Calu3 (cell line): Measurements from ENCODE around the gene RERGL. TPM values are rescaled to one million over a fixed set of nuclear protein-coding genes. Genes with fewer than 3 reads are reported as not detected.
"Not testable (repeated sequence)": the region's sequence is repeated elsewhere in the genome, so short reads cannot be mapped to it uniquely, and the experiment has no call there.

ENCODE experiments used
- BruUV-seq: library from RNA; stranded (reverse); fragments of 400-500 nt; replicated peaks from 2 replicates; lab custom pipeline; 2021; lab: Mats Ljungman, UMichigan
- CTCF ChIA-PET: fragments of 300-600 bp; sonication (Branson Sonifier 250); formaldehyde crosslinking; loops from one replicate; lab custom pipeline; 2022; ENCODE audit warnings: antibody characterized with exemption; lab: Charles Lee
- DNase-seq: peaks from one replicate; pipeline ENCODE4 v3.0.0; 2022
- H3K27ac Mint-ChIP-seq: one replicate; pipeline ENCODE4 v1.8.0; 2022; ENCODE audit warnings: mixed read lengths; ENCODE audit not compliant: unreplicated experiment
- H3K27me3 Mint-ChIP-seq: one replicate; pipeline ENCODE4 v1.8.0; 2022; ENCODE audit warnings: mixed read lengths; ENCODE audit not compliant: unreplicated experiment
- H3K36me3 Mint-ChIP-seq: one replicate; pipeline ENCODE4 v1.8.0; 2022; ENCODE audit warnings: mild to moderate bottlenecking, moderate library complexity, mixed read lengths; ENCODE audit not compliant: insufficient read depth, unreplicated experiment
- H3K4me1 Mint-ChIP-seq: one replicate; pipeline ENCODE4 v1.8.0; 2022; ENCODE audit warnings: mild to moderate bottlenecking, low read depth, mixed read lengths; ENCODE audit not compliant: unreplicated experiment
- H3K4me3 Mint-ChIP-seq: one replicate; pipeline ENCODE4 v1.8.0; 2022; ENCODE audit warnings: mild to moderate bottlenecking, low read depth, moderate library complexity, mixed read lengths; ENCODE audit not compliant: unreplicated experiment
- H3K9me3 Mint-ChIP-seq: one replicate; pipeline ENCODE4 v1.8.0; 2022; ENCODE audit warnings: low read depth, mixed read lengths; ENCODE audit not compliant: unreplicated experiment
- intact Hi-C: fragments of 100-400 bp; cut with micrococcal nuclease; formaldehyde crosslinking; loops from one replicate; pipeline ENCODE4 v1.10.0; 2022; ENCODE audit not compliant: unreplicated experiment
- total RNA-seq: library from RNA; stranded (reverse); gene quantifications from 2 replicates; pipeline ENCODE4 v1.2.3, GENCODE V29; 2022
- TF ChIP-seq, protein P1 (sequence below): fragments of 200-600 bp; IDR thresholded peaks from one replicate; pipeline ENCODE4 v1.8.0; 2022; ENCODE audit warnings: antibody characterized with exemption; ENCODE audit not compliant: unreplicated experiment

Gene RERGL
- total RNA-seq, 1 experiment from 2014 or later, result 9.2 TPM

DNA sequence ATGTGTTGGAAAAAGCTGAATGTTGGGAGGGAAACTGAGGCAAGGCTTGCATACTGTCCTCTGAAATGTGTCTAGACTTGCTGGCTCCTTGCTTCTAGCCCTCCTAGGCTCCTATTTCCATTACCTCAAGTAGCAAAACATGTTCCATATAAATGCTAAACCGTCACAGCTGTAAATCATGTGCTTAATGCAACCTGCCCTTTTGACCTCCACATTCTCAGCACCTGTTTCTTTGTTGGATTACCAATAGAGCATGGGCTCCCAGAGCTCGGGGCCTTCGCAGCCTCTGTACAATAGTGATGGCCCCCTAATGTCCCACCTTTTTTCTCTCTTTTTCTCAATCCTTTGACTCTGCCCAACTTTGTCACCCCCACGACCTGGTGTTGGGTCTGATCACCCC, 23.3 kb downstream of the RERGL start:
- CTCF ChIA-PET, result no interaction called here
- H3K27ac Mint-ChIP-seq, result no peak overlapping the region
- BruUV-seq, result no TSS peak
- no peaks in the 10 kb centered on the region for H3K27me3 Mint-ChIP-seq
- no peaks in the 10 kb centered on the region for H3K4me1 Mint-ChIP-seq
- no peaks in the 10 kb centered on the region for H3K9me3 Mint-ChIP-seq
- TF ChIP-seq, protein P1, sequence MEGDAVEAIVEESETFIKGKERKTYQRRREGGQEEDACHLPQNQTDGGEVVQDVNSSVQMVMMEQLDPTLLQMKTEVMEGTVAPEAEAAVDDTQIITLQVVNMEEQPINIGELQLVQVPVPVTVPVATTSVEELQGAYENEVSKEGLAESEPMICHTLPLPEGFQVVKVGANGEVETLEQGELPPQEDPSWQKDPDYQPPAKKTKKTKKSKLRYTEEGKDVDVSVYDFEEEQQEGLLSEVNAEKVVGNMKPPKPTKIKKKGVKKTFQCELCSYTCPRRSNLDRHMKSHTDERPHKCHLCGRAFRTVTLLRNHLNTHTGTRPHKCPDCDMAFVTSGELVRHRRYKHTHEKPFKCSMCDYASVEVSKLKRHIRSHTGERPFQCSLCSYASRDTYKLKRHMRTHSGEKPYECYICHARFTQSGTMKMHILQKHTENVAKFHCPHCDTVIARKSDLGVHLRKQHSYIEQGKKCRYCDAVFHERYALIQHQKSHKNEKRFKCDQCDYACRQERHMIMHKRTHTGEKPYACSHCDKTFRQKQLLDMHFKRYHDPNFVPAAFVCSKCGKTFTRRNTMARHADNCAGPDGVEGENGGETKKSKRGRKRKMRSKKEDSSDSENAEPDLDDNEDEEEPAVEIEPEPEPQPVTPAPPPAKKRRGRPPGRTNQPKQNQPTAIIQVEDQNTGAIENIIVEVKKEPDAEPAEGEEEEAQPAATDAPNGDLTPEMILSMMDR, result no peak
- DNase-seq, result no peak
- intact Hi-C loops, result no loop called here
- H3K4me3 Mint-ChIP-seq, result no peak overlapping the region
- H3K36me3 Mint-ChIP-seq, result no peaks in the 10 kb centered on the region

DNA sequence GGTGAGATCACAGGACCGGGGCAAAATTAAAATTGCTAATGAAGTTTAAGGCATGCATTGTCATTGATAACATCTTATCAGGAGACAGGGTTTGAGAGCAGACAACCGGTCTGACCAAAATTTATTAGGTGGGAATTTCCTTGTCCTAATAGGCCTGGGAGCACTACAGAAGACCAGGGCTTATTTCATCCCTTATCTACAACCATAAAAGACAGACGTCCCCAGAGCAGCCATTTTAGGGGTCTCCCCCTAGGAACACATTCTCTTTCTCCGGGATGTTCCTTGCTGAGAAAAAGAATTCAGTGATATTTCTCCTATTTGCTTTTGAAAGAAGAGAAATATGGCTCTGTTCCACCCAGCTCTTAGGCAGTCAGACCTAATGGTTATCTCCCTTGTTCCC, 27.1 kb downstream of the RERGL start:
- BruUV-seq, H3K27me3 Mint-ChIP-seq, H3K27ac Mint-ChIP-seq, H3K4me3 Mint-ChIP-seq, H3K9me3 Mint-ChIP-seq, CTCF ChIA-PET, H3K36me3 Mint-ChIP-seq, DNase-seq, H3K4me1 Mint-ChIP-seq, intact Hi-C loops: not testable (repeated sequence)

DNA sequence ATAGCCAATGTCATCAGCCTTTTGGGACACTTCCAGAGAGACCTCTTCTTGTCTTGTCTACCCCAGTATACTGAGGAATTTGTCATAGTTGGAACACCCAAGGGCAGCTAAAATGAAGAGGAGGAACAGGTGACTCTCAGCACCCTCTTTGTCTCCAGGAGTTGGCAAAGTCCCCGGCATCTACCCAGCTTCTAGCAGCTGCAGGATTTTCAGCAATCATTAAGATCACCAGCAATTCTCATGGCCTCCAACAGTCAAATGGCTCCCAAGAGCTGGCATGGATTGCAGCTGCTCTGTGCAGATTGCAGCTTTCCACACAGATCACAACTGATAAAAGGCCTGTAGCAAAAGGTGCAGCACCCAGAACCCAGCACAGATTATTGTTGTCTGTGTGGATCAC, 32.9 kb downstream of the RERGL start:
- Mint-ChIP-seq H3K27me3 (no peaks in the 10 kb centered on the region), H3K4me3 (no peak overlapping the region), H3K36me3 (no peaks in the 10 kb centered on the region), H3K27ac (no peak overlapping the region), H3K9me3 (peaks cover 2% of the 10 kb centered on the region), H3K4me1 (no peaks in the 10 kb centered on the region)
- intact Hi-C loops, result no loop called here
- TF ChIP-seq, protein P1, result no peak
- no TSS peak for BruUV-seq
- DNase-seq, result no peak
- CTCF ChIA-PET, result no interaction called here

DNA sequence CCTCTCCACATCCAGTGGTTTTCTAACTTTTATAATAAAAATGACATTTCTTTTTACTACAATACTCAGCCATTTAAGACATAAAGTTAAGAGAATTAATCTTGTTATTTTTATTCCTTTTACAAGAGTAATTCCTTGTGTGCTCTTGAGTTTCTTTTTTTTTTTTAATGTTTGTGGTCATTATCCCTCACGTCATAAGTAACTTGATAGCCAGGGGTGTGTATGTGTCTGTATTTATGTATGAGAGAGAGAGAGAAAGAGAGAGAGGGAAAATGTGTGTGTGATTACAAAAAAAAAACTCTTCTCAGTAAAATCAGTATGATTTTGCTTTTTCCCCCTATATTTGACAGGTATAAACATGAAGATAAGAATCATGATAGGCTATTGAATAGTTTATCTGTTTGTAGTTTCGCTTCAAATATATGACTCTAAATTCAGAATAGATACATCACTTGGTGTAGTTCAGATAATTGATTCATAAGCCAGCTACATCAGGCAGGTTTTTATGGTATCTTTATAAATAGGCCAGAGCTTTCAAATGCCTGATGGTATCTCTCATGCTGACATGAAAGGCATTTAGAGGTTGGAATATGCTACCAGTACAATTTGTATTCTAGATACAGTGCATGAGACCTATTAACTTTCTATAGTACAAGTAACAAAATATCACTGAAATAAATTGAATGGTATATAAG, 34.9 kb downstream of the RERGL start:
- no peak for DNase-seq
- BruUV-seq, result no TSS peak
- CTCF ChIA-PET, result no interaction called here
- no peaks in the 10 kb centered on the region for H3K36me3 Mint-ChIP-seq
- H3K9me3 Mint-ChIP-seq, result peaks cover 3% of the 10 kb centered on the region
- no peak overlapping the region for H3K4me3 Mint-ChIP-seq
- no peak overlapping the region for H3K27ac Mint-ChIP-seq
- H3K27me3 Mint-ChIP-seq, result no peaks in the 10 kb centered on the region
- intact Hi-C loops, result no loop called here
- H3K4me1 Mint-ChIP-seq, result no peaks in the 10 kb centered on the region
- TF ChIP-seq, protein P1, result no peak

DNA sequence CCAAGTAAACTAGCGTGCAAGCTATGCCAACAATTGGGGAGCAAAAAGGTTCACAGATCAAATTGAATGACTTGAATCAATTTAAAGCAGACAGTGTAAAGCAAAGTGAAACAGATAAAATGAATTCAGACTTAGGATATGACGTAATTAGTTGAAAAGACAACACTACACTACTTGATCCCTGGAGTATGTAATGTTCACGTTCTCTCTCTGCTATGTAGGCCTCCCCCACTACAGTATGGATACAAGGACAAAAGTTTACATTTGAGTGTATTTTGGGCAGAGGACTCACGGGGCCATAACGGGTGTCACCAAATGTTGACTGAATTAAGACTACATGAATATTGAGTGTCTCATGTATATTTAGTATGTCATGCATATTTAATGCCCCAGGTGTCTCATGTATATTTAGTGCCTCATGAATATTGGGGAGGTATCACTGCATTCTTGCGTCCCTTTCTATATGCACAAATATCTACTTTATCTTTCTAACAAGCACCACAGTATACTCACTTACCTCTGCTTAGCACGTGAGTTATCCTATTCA, 44.5 kb downstream of the RERGL start:
- Mint-ChIP-seq H3K4me3 (no peak overlapping the region), H3K9me3 (no peaks in the 10 kb centered on the region), H3K4me1 (no peaks in the 10 kb centered on the region), H3K27ac (no peak overlapping the region), H3K36me3 (no peaks in the 10 kb centered on the region), H3K27me3 (no peaks in the 10 kb centered on the region)
- no peak for DNase-seq
- CTCF ChIA-PET, result no interaction called here
- intact Hi-C loops, result no loop called here
- BruUV-seq, result no TSS peak
- TF ChIP-seq, protein P1, result no peak

DNA sequence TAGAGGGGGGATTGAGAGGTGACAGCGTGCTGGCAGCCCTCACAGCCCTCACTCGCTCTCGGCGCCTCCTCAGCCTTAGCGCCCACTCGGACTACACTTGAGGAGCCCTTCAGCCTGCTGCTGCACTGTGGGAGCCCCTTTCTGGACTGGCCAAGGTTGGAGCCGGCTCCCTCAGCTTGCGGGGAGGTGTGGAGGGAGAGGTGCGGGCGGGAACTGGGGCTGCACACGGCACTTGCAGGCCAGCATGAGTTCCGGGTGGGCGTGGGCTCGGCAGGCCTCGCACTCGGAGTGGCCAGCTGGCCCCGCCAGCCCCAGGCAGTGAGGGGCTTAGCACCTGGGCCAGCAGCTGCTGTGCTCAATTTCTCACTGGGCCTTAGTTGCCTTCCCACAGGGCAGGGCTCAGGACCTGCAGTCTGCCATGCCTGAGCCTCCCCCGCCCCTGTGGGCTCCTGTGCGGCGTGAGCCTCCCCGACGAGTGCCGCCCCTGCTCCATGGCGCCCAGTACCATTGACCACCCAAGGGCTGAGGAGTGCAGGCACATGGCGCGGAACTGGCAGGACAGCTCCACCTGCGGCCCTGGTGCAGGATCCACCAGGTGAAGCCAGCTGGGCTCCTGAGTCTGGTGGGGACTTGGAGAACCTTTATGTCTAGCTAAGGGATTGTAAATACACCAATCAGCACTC, 49.8 kb downstream of the RERGL start:
- H3K4me3 Mint-ChIP-seq, H3K9me3 Mint-ChIP-seq, BruUV-seq, H3K27ac Mint-ChIP-seq, H3K36me3 Mint-ChIP-seq, H3K27me3 Mint-ChIP-seq, H3K4me1 Mint-ChIP-seq, DNase-seq, intact Hi-C loops: not testable (repeated sequence)
- CTCF ChIA-PET, result interaction anchor here (0.6 kb wide), 2 partner anchors 879 to 1618 kb away, joined by 3 read pairs; no protein-coding TSS in a partner anchor
